GM12875 (cell line): Measurements from ENCODE around the gene AFP.
A peak's percentile ranks its signal among the peaks of the same experiment; 100 is the strongest.

Experiments used
- H3K4me3 ChIP-seq: one replicate; pipeline ENCODE4 v1.5.1; 2011; ENCODE audit warnings: low read depth, low read length, control low read depth
- TF ChIP-seq, protein P1 (sequence below): IDR thresholded peaks from 2 replicates; pipeline ENCODE4 v1.5.1; 2011; ENCODE audit warnings: low read depth, mild to moderate bottlenecking, control low read depth, inconsistent platforms, low read length, moderate library complexity, borderline replicate concordance; ENCODE audit not compliant: insufficient read depth

The AFP gene

DNA sequence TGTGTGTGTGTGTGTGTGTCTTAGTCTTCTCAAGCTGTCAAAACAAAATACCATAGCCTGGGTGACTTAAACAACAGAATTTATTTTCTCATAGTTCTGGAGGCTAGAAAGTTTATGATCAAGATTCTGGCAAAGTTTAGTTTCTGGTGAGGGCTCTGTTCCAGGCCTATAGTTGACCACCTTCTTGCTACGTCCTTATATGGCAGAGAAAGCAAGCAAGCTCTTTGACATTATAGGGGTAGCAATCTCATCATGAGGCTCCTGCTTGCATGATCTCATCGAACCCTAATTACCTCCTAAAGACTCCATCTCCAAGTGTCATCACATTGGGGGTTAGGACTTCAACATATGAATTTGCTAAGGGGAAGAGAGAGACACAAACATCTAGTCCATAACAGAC is 6.9 kb upstream of the AFP start:
- H3K4me3 ChIP-seq = no peak overlapping the region
- TF ChIP-seq, protein P1, sequence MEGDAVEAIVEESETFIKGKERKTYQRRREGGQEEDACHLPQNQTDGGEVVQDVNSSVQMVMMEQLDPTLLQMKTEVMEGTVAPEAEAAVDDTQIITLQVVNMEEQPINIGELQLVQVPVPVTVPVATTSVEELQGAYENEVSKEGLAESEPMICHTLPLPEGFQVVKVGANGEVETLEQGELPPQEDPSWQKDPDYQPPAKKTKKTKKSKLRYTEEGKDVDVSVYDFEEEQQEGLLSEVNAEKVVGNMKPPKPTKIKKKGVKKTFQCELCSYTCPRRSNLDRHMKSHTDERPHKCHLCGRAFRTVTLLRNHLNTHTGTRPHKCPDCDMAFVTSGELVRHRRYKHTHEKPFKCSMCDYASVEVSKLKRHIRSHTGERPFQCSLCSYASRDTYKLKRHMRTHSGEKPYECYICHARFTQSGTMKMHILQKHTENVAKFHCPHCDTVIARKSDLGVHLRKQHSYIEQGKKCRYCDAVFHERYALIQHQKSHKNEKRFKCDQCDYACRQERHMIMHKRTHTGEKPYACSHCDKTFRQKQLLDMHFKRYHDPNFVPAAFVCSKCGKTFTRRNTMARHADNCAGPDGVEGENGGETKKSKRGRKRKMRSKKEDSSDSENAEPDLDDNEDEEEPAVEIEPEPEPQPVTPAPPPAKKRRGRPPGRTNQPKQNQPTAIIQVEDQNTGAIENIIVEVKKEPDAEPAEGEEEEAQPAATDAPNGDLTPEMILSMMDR = no peak

GRCh38 chr4:73429826-73430587 is 6.0 kb upstream of the AFP start:
- TF ChIP-seq, protein P1 = no peak
- no peak overlapping the region for H3K4me3 ChIP-seq

DNA sequence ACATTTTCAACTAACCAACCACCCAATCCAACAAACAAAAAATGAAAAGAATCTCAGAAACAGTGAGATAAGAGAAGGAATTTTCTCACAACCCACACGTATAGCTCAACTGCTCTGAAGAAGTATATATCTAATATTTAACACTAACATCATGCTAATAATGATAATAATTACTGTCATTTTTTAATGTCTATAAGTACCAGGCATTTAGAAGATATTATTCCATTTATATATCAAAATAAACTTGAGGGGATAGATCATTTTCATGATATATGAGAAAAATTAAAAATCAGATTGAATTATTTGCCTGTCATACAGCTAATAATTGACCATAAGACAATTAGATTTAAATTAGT is 4.2 kb upstream of the AFP start:
- H3K4me3 ChIP-seq = no peak overlapping the region
- TF ChIP-seq, protein P1 = no peak

DNA sequence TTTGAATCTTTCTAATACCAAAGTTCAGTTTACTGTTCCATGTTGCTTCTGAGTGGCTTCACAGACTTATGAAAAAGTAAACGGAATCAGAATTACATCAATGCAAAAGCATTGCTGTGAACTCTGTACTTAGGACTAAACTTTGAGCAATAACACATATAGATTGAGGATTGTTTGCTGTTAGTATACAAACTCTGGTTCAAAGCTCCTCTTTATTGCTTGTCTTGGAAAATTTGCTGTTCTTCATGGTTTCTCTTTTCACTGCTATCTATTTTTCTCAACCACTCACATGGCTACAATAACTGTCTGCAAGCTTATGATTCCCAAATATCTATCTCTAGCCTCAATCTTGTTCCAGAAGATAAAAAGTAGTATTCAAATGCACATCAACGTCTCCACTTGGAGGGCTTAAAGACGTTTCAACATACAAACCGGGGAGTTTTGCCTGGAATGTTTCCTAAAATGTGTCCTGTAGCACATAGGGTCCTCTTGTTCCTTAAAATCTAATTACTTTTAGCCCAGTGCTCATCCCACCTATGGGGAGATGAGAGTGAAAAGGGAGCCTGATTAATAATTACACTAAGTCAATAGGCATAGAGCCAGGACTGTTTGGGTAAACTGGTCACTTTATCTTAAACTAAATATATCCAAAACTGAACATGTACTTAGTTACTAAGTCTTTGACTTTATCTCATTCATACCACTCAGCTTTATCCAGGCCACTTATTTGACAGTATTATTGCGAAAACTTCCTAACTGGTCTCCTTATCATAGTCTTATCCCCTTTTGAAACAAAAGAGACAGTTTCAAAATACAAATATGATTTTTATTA is 3.6 kb upstream of the AFP start:
- TF ChIP-seq, protein P1 = no peak
- H3K4me3 ChIP-seq = no peak overlapping the region

DNA sequence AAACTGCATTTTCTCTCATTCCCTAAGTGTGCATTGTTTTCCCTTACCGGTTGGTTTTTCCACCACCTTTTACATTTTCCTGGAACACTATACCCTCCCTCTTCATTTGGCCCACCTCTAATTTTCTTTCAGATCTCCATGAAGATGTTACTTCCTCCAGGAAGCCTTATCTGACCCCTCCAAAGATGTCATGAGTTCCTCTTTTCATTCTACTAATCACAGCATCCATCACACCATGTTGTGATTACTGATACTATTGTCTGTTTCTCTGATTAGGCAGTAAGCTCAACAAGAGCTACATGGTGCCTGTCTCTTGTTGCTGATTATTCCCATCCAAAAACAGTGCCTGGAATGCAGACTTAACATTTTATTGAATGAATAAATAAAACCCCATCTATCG is 2.9 kb upstream of the AFP start:
- H3K4me3 ChIP-seq = no peak overlapping the region
- TF ChIP-seq, protein P1 = no peak

- TF ChIP-seq, protein P1 = peak; percentile 45; the same call in 1 of the 2 replicates
- no peak overlapping the region for H3K4me3 ChIP-seq
Observed at GRCh38 chr4:73434311-73434710, 1.7 kb upstream of the AFP start.
